ENCODE results near the gene ARID3A. TPM values are rescaled to one million over a fixed set of nuclear protein-coding genes. Genes with fewer than 3 reads are reported as not detected.

ARID3A gene
- total RNA-seq, 4 donors from 2014 or later, result 1.8 to 9.4 (median 5.6) TPM

DNA sequence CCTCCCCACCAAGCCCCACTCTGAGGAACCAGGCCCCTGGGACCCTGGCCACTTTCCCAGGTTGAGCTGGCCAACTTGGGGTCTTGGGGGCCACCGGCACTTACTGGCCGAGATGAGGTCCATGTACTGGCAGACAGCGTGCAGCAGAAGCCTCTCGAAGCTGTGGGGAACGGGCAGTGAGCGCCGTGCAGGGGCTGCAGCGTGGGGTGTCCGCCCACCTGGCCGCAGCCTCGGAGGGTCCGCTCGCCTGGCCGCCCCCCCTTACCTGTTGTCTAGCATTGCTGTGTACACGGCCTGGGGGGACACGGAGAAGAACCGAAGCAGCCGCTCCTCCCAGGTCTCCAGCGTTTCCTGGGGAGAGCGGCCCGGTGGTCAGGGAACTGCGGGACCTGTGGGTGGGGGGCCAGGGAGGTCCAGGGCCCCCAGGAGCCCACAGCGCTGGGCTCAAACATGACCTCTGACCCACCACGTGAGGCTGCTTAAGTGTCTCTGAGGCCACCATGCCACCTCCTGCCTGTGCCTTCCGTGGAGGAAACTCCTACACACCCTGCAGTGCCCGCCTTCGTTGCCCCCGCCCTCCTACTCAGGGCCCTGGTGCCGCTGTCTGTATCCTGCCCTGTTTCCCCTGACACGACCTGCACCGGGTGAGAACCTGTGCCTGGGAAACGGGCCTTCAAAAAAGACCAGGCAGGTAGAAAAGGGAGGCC, 26.3 kb upstream of the ARID3A start:
- DNase-seq (ENCODE audit: low spot score in 2 of 2), result no peak
- intact Hi-C loops (cut with DNase I; ENCODE audit: low total_unique reads), result no loop called here
- 92 to 95% methylated on average over 26 to 32 of the region's 32 CpGs for WGBS, 2 donors
- TF ChIP-seq, protein P1, sequence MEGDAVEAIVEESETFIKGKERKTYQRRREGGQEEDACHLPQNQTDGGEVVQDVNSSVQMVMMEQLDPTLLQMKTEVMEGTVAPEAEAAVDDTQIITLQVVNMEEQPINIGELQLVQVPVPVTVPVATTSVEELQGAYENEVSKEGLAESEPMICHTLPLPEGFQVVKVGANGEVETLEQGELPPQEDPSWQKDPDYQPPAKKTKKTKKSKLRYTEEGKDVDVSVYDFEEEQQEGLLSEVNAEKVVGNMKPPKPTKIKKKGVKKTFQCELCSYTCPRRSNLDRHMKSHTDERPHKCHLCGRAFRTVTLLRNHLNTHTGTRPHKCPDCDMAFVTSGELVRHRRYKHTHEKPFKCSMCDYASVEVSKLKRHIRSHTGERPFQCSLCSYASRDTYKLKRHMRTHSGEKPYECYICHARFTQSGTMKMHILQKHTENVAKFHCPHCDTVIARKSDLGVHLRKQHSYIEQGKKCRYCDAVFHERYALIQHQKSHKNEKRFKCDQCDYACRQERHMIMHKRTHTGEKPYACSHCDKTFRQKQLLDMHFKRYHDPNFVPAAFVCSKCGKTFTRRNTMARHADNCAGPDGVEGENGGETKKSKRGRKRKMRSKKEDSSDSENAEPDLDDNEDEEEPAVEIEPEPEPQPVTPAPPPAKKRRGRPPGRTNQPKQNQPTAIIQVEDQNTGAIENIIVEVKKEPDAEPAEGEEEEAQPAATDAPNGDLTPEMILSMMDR (IDR thresholded peaks at IDR 0.05), result no peak
- TF ChIP-seq POLR2A (IDR thresholded peaks at IDR 0.05), result no peak
- no peak overlapping the region for H3K4me3 ChIP-seq (ENCODE audit: low read depth, poor library complexity, severe bottlenecking)

DNA sequence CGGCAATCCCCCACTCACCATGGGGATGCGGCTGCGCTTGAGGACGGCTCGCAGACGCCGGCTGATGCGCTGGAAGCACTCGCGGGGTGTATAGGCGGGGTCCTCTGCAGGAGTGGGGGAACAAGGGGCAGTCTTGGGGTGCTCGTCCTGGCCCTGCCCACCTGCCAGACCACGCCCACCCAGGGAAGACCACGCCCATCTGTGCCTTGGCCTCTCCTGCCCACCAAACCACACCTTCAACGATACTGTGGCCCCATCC, 25.9 kb upstream of the ARID3A start:
- no peak for DNase-seq (ENCODE audit: low spot score in 2 of 2)
- WGBS, 2 donors, result 86 to 92% methylated on average over 15 of the region's 15 CpGs
- intact Hi-C loops (cut with DNase I; ENCODE audit: low total_unique reads), result no loop called here
- TF ChIP-seq, protein P1 (IDR thresholded peaks at IDR 0.05), result no peak
- TF ChIP-seq POLR2A (IDR thresholded peaks at IDR 0.05), result no peak
- H3K4me3 ChIP-seq (ENCODE audit: low read depth, poor library complexity, severe bottlenecking), result no peak overlapping the region

DNA sequence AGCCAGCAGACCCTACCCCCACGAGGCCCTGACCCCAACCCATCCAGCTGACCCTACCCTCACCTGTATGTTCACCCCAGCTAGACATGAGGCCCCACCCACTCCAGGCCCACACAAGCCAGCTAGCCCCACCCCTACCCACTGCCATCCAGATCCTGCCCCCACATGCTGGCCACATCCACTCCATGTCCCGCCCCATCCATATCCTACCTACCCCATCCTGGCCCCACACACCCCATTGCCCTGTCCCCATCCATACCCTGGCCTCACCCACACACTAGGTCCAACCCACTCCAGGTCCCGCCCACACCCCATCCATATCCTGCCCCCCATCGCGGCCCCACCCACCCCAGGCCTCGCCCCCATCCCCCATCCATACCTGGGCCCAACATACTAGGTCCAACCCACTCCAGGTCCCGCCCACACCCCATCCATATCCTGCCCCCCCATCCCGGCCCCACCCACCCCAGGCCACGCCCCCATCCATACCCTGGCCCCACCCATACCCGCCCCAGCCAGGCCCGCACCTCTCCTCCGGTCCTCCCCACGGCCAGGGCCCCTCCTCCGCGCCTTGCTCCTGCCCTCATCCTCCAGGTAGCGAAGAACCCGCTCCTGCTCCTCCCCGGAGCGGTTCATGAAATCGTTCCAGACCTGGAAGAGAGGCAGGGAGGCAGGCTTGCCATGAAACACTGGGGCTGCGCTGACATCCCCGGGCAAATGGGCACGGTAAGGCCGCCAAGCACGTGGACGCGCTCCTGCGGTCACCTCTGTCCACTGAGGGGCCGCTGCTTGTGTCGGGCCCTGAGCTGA, 25.3 kb upstream of the ARID3A start:
- 73 to 81% methylated on average over 20 to 23 of the region's 30 CpGs for WGBS, 2 donors
- DNase-seq (ENCODE audit: low spot score in 2 of 2), result no peak
- intact Hi-C loops (cut with DNase I; ENCODE audit: low total_unique reads), result no loop called here
- no peak for TF ChIP-seq POLR2A (IDR thresholded peaks at IDR 0.05)
- TF ChIP-seq, protein P1 (IDR thresholded peaks at IDR 0.05), result no peak
- H3K4me3 ChIP-seq (ENCODE audit: low read depth, poor library complexity, severe bottlenecking), result no peak overlapping the region

DNA sequence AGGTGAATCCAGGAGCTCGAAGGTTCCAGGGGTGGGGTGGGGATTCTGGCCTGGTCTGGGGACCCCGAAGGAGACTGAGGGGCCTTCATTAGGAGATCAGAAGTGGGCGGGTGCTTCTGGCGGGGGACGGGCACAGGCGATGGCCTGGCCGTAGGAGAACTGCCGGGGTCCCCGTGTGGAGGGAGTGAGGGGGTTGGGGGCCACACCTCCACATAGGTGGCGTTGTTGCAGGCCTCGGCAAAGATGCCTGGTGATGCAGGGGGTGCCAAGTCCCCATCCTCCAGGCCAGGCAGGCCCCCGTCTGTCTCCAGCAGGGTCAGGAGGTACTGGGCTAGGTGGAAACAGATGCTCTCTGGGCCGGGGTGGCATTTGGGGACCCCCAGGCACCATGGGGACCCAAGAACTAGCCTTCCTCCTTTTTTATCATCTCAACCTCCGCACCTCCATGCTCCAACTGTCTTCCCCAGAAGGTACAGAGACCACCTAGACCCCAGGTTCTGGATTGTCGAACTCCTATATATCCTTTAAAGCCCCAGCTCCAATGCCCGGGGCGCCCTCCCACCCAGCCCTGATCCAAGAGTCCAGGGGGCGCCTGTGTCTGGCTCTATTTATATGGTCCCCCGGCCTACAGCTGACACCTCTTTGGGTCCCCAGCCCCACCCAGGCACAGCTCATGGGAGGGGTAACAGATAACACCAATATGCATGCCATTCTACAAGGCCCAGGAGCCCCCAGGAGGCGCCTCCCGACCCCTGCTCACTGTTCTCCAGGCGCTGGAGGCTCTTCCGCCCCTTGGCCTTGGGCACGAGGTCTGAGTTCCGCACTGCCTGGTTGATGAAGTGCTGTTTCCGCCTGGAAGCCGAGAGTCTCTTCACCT, 24.4 kb upstream of the ARID3A start:
- no peak for TF ChIP-seq POLR2A (IDR thresholded peaks at IDR 0.05)
- TF ChIP-seq, protein P1 (IDR thresholded peaks at IDR 0.05), result no peak
- DNase-seq (ENCODE audit: low spot score in 2 of 2), result no peak
- no peak overlapping the region for H3K4me3 ChIP-seq (ENCODE audit: low read depth, poor library complexity, severe bottlenecking)
- intact Hi-C loops (cut with DNase I; ENCODE audit: low total_unique reads), result no loop called here
- 91 to 95% methylated on average over 27 of the region's 27 CpGs for WGBS, 2 donors

DNA sequence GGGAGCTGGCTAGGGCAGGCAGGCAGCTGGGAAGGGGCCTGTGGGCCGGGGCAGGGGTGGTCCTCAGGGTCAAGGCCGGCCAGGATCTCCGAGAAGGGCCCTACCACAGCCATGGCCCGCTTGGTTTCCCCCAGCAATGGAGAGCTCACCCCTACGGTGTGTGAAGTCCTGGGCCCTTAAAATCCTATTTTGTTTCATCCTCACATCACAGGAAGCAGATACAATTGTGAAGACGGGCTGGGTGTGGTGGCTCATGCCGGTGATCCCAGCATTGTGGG, 23.8 kb upstream of the ARID3A start:
- 81 to 91% methylated on average over 7 of the region's 7 CpGs for WGBS, 2 donors
- intact Hi-C loops (cut with DNase I; ENCODE audit: low total_unique reads), result no loop called here

More for the DNA sequence above, 23.8 kb upstream of the ARID3A start:
- TF ChIP-seq, protein P1 (IDR thresholded peaks at IDR 0.05), result no peak
- TF ChIP-seq POLR2A (IDR thresholded peaks at IDR 0.05), result no peak
- no peak for DNase-seq (ENCODE audit: low spot score in 2 of 2)
- no peak overlapping the region for H3K4me3 ChIP-seq (ENCODE audit: low read depth, poor library complexity, severe bottlenecking)
